GM10266 (cell line): Measurements from ENCODE around the gene ANK2.

Experiments used
- DNase-seq: peaks from one replicate; pipeline ENCODE4 v3.0.0; 2012; ENCODE audit errors: extremely low spot score
- CTCF ChIP-seq: IDR thresholded peaks from 2 replicates; pipeline ENCODE4 v1.5.1; 2012; ENCODE audit warnings: mild to moderate bottlenecking, low read depth; ENCODE audit not compliant: control insufficient read depth, insufficient read depth; ENCODE audit errors: missing control alignments

Gene ANK2

GRCh38 chr4:113394108-113394729 is 344.8 kb downstream of the ANK2 start:
- DNase-seq, result no peak
- TF ChIP-seq CTCF, result no peak

DNA sequence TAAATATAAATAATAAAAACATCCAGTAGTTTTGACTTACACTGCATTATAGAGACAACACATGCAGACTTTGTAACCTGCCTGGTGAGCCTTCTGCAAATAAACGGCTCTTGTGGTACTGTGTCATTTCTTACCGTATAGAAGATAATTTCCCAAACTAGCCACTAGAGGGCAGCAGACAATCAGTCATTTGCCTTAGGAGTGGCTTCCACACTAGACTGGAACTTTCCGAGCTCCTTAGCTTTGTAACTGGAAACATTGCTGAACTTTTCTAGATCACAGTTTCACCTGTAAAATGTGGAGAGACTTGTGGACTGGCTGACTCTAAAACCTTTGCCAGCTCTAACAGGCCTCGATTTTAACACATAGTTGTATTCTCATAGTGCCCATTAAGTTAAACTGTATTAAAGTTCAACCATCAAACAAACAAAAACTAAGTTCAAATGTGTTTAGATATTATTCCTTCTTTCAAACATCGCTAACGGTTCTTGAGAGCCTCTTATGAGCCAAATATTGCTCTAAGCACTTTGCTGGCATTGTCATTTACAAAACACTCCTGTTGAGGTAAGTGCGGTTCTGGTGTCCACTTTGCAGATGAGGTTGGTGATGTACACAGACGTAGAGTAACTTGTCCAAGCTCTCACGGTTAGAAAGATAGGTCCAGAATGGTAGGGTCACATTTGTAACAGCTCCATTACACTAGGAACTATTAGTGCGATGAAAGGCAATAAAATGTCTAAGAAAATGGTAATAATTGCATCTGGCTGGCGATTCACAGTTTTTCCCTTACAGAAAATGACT is 345.5 kb downstream of the ANK2 start:
- DNase-seq, result peak; percentile 45
- peak; percentile 68 for TF ChIP-seq CTCF

DNA sequence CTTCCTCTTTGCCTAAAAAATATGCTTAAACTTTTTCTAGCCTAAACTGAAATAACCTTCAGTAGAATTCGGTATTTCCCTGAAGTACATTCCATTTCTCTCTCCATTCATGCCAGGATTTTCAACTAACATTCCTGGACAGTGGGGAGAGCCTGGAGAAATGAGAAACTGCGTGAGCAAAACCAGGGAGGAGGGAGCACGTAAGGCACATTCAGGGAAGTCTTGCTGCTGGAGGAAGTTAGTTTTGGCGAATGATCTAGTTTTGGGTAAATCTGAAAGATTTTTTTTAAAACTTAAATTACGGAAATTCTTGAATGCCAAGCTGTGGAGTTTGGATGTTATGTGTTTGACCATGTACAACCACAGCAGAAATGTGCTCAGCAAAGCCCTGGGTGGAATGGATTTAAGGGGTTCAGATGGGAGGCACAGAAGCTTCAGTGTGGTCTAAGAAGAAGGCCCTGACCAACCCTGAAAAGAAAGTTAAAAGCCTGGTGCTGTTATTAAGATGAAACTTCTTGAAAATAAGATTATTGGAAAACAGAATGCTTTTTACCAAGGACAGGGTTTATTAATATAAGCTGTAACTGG is 347.8 kb downstream of the ANK2 start:
- TF ChIP-seq CTCF, result no peak
- no peak for DNase-seq

DNA sequence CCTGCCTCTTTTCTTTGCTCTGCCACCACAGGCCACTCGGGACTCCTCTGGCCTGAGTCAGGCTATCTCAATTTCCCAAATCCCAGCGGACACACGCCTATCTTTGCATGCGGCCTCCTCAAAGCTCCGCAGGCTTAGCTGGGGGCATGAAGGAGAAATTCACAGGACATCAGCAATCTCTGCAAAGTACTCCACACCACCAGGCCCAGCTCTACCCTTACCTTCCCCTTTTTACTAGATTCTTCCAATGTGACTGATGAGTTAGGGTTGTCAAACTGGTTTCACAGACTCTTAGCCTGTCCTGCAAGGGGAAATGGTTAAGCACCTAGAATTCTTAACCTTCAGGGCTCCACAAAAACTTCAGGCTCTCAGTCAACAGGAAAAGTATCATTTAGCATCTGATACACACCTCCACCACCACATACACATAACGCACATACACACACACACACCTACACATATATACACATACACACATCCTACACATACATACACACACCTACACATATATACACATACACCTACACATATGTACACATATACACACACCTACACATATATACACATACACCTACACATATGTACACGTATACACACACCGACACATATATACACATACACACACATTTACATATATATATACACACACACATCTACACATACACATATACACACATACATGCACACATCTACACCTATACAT is 349.1 kb downstream of the ANK2 start:
- TF ChIP-seq CTCF, result no peak
- no peak for DNase-seq

- TF ChIP-seq CTCF, result no peak
Measured at GRCh38 chr4:113404167-113404571, 354.7 kb downstream of the ANK2 start.

DNA sequence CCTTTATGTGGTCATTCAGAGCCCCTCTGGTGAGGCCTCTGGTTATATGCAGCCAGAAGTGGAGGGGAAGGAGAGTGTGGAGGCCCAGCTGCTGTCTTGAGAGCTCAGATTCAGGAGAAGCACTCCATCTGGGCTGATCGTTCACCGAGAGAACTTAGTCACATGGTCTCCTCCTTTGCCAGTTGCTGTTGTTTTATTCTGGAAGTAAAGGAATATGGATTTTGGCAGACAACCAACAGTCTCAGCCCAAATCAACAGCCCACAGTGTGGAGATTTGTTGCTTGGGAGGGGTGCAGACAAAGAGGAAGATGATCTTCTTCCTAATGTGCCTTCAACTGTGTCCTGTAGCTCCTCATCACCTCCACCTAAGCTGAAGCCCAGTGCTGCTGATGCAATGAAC is 355.4 kb downstream of the ANK2 start:
- no peak for DNase-seq
- TF ChIP-seq CTCF, result no peak

More at GRCh38 chr4:113404167-113404571, 354.7 kb downstream of the ANK2 start:
- no peak for DNase-seq
